Fibroblast of skin of left biceps (primary cell): Measurements from ENCODE around the gene NOSTRIN.
"Not testable (repeated sequence)": the region's sequence is repeated elsewhere in the genome, so short reads cannot be mapped to it uniquely, and the experiment has no call there.

Experiments
- DNase-seq, 2 experiments: peaks; one replicate each; pipeline ENCODE4 v3.0.0-alpha.2; 2013; ENCODE audit warnings: low read depth in 2 of 2

The NOSTRIN gene

GRCh38 chr2:168790226-168790902 is 12.1 kb upstream of the NOSTRIN start:
- no peak for DNase-seq

GRCh38 chr2:168791140-168791539 is 11.3 kb upstream of the NOSTRIN start:
- not testable (repeated sequence) for DNase-seq

DNA sequence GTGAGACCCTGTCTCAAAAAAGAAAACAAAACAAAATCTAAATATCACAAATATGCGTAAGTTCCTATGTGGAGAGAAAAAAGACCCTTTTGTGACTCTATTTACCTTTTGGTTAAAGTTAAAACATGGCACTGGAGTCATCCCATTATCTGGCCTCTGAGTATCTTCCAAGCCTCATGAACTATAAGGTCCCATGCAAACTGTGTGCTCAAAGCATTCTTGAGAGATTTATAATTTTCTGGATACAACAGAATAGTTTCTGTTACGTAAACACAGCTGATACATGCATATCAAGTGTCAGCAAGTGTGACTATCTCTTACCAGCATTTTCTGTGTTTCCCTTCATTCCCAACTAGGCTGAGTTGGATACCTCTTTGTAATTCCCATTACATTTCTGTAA is 8.8 kb upstream of the NOSTRIN start:
- no peak for DNase-seq

DNA sequence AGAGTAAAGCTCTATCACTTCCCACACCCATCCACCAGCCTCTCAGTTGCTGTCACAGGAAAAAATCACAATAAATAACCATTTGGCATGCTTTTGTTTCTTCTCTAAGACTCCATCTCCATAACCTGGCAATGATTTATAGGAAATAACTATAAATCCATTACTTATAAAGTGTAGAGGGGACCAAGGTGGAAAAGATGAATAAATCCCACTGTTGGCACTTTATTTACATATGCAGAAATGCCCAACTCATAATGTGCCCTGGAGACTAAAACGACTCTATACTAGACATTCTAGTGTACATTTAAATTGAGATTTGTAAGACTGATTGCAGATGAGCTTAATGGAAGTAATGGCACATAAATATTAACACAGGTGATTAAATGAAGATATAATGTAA is 7.5 kb upstream of the NOSTRIN start:
- DNase-seq: no peak

GRCh38 chr2:168796090-168796577 is 6.3 kb upstream of the NOSTRIN start:
- no peak for DNase-seq

DNA sequence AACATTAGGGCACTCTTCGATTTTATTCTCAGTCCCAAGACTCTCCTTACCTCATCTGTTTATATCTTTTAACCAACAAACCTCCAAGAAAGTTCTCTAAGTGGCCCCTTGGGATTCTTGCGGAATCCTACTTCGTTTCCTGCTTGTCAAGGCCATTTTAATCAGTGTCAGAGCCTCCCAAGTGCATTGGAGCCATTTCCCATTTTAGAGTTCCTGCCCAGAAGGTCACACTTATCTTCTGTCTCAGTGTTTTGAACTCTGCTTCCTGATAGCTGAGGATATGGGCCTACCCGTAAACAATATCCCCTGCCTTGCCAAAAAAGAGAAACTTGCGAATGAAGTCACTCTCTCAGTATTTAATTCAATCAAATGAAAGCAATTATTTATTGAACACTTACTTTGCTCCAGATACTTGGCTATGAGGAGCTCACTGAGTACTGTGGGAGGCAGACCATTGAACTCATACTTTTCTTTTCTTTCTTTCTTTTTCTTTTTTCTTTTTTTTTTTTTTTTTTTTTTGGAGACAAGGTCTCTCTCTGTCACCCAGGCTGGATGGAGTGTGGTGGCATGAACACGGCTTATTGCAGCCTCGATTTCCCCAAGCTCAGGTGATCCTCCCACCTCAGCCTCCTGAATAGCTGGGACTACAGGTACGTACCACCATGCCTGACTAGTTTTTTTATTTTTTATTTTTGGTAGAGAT is 5.7 kb upstream of the NOSTRIN start:
- DNase-seq: no peak

DNA sequence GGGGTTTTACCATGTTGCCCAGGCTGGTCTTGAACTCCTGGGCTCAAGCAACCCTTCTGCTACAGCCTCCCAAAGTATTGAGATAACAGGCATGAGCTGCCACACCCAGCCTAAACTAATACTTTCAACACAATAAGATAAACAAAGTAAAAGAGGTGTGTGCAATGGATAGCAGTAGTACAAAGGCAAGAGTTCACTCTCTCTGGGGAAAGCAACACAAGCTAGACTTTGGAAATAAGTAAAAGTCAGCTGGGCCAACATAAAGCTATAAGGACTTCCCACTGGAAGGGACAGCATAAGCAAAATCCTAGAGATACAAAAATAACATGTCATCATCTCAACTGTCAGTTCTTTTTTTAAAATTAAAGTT is 5.2 kb upstream of the NOSTRIN start:
- DNase-seq: no peak

DNA sequence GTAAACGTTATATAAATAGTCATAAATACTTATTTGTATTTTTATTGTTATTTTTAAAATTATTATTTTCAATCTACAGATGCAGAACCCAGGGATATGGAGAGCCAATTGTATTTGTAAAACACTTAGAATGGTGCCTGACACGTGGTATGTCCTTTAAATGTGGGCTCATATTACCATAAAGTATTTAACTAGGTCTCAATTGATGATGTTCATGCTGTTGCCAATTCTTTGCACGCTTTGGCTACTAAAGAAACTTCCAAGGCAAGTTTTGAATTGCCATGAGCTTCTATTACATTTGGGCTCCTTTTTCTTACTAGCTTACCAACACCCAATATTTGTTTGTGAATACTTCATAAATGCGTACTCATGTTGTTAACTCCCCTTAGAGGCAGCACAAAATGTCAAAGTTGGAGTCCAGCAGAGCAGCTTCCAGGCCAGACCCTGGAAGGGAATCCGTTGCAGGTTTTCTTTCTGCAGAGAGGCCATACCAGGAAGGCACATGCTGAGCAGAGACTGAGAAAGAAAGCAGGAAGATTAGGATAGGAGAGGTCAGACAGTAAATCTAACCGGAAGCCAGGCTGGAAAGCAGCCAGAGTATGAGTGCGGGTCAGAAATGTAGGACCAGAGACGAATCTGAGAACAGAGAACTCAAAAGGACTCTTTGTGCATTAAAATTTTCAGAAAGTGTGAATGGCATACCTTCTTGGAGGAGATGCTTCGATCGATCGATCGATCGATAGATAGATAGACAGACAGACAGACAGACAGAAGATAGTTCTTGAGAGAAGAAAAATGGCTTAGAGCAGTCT is 4.2 kb upstream of the NOSTRIN start:
- DNase-seq: no peak

- DNase-seq: no peak
Observed at GRCh38 chr2:168798888-168799410, 3.5 kb upstream of the NOSTRIN start.

DNA sequence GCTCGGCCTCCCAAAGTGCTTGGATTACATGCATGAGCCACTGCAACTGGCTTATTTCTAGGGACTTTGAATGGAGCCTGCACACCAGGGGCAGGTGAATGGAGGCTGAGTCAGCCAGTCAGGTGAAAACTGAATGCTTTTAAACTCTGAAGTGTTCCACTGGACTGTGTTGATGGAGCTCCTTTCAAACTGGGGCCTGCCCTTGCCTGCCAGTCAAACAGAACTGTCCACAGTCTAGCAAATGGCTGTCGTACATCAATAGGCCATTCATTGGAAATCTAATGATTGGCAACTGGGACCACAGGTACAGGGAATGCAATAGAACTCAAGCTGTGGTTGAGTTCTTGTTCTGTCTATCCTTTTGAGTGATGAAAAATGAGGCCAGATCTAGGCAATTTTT is 966 bp upstream of the NOSTRIN start:
- no peak for DNase-seq

DNA sequence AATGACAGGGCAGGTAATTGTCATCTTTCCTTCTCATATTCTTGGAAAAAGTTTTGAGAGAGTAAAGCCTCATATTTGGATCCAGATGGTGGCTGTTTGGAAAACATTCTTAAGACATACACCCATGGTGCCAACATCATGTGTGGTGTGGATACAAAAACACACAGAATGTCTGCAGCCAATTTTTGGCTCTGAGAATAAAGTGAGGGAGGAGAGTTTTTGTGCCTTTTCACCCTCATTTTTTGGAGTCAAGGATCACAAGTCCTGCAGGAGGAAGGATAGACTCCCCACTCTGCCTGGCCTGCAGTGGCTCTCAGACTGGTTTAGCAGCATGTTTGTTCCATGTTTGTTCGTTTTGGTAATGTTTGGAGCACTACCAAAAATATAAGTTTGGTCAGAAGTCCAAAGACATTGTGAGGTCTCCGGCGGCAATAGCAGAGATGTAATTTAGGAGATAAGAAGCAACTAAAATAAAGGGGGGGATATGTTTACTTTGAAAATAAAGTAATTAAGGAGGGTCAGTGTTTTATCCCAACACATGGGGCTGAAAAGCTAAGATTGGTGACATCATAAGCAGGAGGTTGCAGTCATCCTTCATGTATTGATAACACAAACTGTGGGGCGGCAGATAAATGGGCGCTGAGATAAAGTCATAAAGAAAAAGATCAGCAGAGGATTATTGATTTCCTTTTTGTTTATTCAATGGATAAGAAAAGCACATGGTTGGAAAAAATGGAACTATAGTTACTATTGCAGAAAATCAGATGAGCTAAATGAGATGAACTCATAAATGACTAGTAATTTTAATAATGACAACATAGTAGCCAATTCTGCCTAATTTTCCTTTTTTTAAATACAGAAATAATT is 655 bp downstream of the NOSTRIN start:
- DNase-seq: no peak

GRCh38 chr2:168804214-168804613 is 1.8 kb downstream of the NOSTRIN start:
- no peak for DNase-seq

DNA sequence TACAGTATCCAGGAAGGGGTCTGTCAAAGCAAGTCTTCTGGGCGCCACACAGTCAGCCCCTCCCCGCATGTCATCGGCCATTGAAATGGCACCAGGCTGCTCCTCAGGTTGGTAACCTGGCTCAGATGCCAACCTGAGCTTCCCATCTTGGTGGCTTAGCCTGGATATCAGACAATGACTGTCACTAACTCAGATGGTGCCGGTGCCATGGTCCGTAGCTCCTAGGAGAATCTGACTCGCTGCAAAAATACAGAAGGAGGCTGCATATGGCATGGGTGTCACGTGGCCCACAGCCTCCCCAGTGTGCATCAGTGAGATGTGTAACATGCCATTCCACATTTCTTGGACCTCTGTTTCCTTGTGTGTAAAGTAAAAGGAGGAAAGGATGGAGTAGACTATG is 3.2 kb downstream of the NOSTRIN start:
- DNase-seq: no peak

DNA sequence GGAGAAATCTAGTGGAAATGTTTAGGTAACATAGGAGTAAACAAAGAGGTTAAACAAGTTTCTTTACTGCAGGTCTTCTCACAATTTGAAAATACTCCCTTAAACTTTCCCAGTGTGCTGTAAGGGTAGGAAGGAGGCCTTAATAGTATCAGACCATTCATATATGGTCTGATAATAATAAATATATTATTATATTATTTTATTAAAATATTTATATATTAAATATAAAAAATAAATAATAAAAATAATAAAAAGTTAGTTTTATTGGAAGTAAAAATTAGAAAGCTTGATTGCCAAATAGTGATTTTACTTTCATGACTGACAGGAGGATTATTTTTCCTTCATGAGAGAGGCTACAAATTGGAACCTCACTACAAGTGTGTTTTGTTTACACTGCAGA is 7.1 kb downstream of the NOSTRIN start:
- no peak for DNase-seq

DNA sequence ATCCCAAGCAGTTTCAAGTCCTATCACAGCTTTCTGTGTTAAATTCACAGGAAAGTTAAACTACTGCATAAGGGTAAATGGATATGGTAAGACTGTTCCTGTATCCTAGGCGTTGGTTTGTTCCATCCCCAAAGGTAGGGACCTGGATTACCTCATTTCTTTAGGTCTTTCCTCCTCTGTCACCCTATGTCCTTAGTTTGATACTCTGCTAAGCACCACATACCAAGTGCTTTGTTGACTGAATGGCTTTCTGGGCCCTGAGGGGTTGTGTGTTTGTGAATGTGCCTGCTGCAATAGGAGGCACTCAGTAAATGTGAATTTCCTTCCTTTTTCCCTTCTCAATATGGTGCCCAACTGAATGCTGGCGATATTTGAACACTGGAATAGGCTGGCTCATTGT is 7.8 kb downstream of the NOSTRIN start:
- no peak for DNase-seq

- DNase-seq: no peak
Observed at GRCh38 chr2:168811696-168812095, 9.3 kb downstream of the NOSTRIN start.

DNA sequence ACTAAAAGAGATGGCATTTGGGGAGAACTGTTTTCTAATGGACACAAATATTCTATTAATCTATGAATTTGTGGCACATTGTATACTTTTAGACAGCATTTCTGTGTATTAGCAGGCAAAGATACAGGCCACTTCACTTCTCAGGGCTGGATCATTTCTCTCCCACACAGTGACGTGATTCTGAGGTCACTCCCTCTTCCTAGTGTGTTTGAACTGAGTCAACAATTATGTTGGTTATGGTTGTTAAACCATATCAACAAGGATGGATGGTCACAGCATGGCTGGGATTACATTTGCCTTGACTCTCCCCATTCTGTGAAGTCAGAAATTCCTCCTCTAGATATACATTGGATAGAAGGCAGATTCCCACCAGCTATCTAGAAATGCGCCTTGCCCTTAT is 11.6 kb downstream of the NOSTRIN start:
- no peak for DNase-seq

DNA sequence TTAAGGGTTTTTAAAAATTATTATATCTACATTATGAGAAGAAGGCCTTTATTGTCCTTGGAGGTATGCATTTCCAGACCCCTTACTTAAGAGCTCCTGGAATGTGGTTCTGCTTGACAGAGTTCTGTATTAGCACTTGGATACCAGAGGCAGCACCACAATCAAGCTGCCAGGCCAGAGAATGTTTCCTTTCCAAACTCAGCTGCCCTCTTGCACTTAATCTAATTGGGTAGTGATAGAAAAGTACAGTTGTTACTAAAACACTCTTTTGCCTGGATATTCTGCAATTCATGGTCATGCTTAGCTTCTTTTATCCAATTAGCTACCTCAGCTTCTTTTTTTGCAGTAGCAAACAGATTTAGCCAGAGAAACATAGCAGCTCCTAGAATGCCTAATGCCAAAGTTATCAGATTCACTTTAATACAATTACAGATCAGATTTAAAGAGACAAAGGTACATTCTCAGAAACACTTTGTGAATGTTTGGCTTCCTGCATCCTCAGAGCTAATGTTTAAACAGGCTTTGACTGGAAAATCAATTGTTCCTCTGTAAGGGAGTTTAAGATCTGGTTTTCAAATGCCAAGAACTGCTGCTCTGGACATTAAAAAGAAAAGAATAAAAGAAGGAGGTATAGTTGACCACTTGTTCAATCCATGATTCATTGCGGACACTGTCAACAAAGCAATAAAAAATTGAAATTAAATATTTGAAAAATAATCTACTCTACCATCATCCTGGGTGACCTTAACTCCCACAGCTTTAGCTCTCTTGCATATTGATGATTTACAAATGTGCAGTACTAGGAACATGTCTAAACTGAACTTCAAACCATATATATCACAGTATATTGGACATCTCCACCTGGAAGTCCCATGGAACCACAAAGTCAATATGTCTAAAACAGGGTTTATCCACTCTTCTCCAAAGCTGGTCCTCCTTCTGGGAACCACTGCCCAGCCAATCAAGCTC is 12.8 kb downstream of the NOSTRIN start:
- no peak for DNase-seq

GRCh38 chr2:168816369-168816768 is 13.9 kb downstream of the NOSTRIN start:
- DNase-seq: peak; percentile 73 to 74

- no peak for DNase-seq
Observed at GRCh38 chr2:168819050-168819715, 16.7 kb downstream of the NOSTRIN start.
